BJ (cell line): ENCODE measurements around the gene ESM1. TPM values are rescaled to one million over a fixed set of nuclear protein-coding genes. Genes with fewer than 3 reads are reported as not detected.
"Not testable (repeated sequence)": the region's sequence is repeated elsewhere in the genome, so short reads cannot be mapped to it uniquely, and the experiment has no call there.

ENCODE experiments used
- CTCF ChIA-PET: fragments of 350-600 bp; formaldehyde crosslinking; extraction: SDS; loops from one replicate; lab custom pipeline; 2021; ENCODE audit warnings: antibody characterized with exemption, inconsistent platforms; lab: Yijun Ruan, JAX
- POLR2A ChIA-PET: fragments of 300-600 bp; sonication (Branson Sonifier 250); formaldehyde crosslinking; extraction: SDS; loops from one replicate; lab custom pipeline; 2021; ENCODE audit warnings: antibody characterized with exemption; lab: Charles Lee
- DNase-seq: peaks from one replicate; pipeline ENCODE4 v3.0.0-alpha.2; 2011; ENCODE audit warnings: low read depth
- H3K27me3 ChIP-seq: 2 replicates; pipeline ENCODE4 v1.6.0; 2011; ENCODE audit warnings: low read length; ENCODE audit not compliant: control insufficient read depth, insufficient read depth
- H3K36me3 ChIP-seq: 2 replicates; pipeline ENCODE4 v1.5.1; 2011; ENCODE audit warnings: low read length; ENCODE audit not compliant: control insufficient read depth, insufficient read depth
- H3K4me3 ChIP-seq: 2 replicates; pipeline ENCODE4 v1.5.1; 2011; ENCODE audit warnings: low read depth, mild to moderate bottlenecking, control low read depth, low read length
- polyA plus RNA-seq: library from polyadenylated mRNA; depleted of rRNA; stranded (reverse); fragments of >200 nt; gene quantifications from 2 replicates; pipeline ENCODE4 v1.2.3, GENCODE V29; 2011
- TF ChIP-seq, protein P1 (sequence below): IDR thresholded peaks from 2 replicates; pipeline ENCODE4 v1.5.1; 2011; ENCODE audit warnings: low read depth, mild to moderate bottlenecking, control low read depth, inconsistent platforms, low read length, moderate library complexity; ENCODE audit not compliant: insufficient read depth

Gene ESM1
- polyA plus RNA-seq, 1 experiment: 2.4 TPM

DNA sequence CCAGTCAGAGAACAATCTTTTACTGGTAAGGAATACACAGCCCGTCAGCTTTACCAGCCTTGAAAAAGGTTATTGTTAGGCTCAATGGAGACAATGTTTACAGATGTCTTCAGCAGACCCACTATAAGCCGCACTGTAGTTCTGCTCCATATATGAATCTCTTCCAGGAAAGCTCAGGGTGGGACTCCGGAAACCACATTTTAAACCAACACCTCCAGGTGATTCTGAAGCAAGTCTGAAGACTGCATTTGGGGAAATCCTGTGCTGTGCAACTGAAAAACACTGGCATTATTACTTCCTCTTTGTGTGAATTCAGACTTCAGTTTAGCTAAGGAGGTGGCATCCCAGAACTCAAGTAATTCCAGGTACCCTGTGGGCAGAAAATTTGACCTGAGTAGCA is 42.2 kb upstream of the ESM1 start:
- TF ChIP-seq, protein P1, sequence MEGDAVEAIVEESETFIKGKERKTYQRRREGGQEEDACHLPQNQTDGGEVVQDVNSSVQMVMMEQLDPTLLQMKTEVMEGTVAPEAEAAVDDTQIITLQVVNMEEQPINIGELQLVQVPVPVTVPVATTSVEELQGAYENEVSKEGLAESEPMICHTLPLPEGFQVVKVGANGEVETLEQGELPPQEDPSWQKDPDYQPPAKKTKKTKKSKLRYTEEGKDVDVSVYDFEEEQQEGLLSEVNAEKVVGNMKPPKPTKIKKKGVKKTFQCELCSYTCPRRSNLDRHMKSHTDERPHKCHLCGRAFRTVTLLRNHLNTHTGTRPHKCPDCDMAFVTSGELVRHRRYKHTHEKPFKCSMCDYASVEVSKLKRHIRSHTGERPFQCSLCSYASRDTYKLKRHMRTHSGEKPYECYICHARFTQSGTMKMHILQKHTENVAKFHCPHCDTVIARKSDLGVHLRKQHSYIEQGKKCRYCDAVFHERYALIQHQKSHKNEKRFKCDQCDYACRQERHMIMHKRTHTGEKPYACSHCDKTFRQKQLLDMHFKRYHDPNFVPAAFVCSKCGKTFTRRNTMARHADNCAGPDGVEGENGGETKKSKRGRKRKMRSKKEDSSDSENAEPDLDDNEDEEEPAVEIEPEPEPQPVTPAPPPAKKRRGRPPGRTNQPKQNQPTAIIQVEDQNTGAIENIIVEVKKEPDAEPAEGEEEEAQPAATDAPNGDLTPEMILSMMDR: no peak
- Histone ChIP-seq H3K27me3 (no peaks in the 10 kb centered on the region), H3K4me3 (no peak overlapping the region), H3K36me3 (no peaks in the 10 kb centered on the region)
- DNase-seq: no peak
- ChIA-PET CTCF (interaction anchor here (0.5 kb wide), 2 partner anchors 47 to 132 kb away, joined by 3 read pairs; no protein-coding TSS in a partner anchor), POLR2A (no interaction called here)

DNA sequence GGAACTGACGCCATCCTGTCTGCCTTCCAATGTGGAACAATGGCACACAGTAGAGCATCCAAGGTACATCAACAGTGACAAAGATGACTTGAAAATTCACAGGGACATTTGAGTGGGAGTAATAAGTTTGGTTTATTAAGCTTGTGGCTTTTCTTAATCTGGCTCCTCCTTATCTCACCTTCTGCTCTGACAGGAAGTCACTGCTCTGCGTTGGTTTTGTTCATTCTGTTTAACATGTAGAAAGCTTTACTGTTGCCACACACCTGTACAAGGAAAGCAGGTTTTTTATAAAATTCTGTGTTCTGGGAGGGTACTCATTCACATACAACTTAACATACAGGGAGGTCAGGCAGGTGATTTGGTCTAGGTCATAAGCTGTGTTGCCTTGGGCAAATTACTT is 37.1 kb upstream of the ESM1 start:
- CTCF ChIA-PET: interaction anchor here (1.5 kb wide), 1 partner anchor 12 kb away, joined by 3 read pairs; no protein-coding TSS in a partner anchor
- no peak overlapping the region for H3K4me3 ChIP-seq
- H3K27me3 ChIP-seq: no peaks in the 10 kb centered on the region
- no peak for DNase-seq
- TF ChIP-seq, protein P1: no peak
- no peaks in the 10 kb centered on the region for H3K36me3 ChIP-seq
- POLR2A ChIA-PET: interaction anchor here (0.5 kb wide), 1 partner anchor 712 kb away, joined by 8 read pairs; the partner anchor contains the start of gene ARL15

- ChIA-PET POLR2A (no interaction called here), CTCF (interaction anchor here (1.3 to 1.5 kb wide), 2 partner anchors 11 to 78 kb away, joined by 3 to 5 read pairs; no protein-coding TSS in a partner anchor)
- Histone ChIP-seq H3K4me3 (no peak overlapping the region), H3K36me3 (no peaks in the 10 kb centered on the region), H3K27me3 (no peaks in the 10 kb centered on the region)
- DNase-seq: no peak
- TF ChIP-seq, protein P1: no peak
Measured at GRCh38 chr5:55021821-55022220, 36.4 kb upstream of the ESM1 start.

DNA sequence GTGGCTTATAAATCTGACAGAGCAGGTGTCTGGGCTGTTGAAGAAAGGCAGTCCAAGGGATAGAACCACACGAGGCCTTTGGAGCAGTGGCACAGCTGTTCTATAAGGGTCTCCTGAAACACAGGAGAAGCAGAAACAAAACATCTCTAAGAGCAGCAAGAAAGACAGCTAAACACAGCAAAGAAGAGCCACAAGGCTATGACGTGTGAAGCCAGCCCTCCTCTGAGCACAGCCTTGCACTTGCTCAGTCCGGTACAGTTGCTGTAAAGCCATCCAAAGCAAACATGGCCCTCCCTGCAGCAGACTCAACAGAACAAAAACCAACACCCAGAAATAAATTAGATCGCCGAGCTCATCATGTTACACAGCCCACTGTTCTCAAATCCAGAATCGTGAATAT is 36.0 kb upstream of the ESM1 start:
- Histone ChIP-seq H3K27me3 (no peaks in the 10 kb centered on the region), H3K4me3 (no peak overlapping the region), H3K36me3 (no peaks in the 10 kb centered on the region)
- ChIA-PET CTCF (interaction anchor here (1.3 to 1.5 kb wide), 2 partner anchors 11 to 77 kb away, joined by 3 to 5 read pairs; no protein-coding TSS in a partner anchor), POLR2A (no interaction called here)
- TF ChIP-seq, protein P1: no peak
- no peak for DNase-seq

- CTCF ChIA-PET: interaction anchor here (0.6 to 1.4 kb wide), 3 partner anchors 12 to 129 kb away, joined by 3 read pairs; partner anchors contain the start of gene ESM1
- POLR2A ChIA-PET: not testable (repeated sequence)
Measured at GRCh38 chr5:55010149-55010548, 24.8 kb upstream of the ESM1 start.

DNA sequence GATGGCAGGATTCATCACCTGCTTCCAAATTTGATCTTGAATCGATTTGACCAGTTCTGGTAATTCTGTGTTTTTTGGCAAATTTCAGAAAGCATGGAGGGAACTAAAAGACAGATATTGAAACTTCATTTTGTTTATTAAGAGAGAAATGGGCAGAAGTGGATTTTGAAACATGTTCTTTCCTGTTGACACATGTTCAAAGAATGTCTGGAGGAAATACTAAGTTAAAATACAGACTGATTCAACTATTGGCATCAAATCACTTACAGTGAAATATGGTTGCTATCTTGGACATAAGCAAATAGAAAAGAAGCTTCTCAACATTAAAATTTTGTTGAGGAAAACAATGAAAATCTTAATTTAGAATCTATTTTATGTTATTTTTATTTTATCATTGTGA is 19.3 kb upstream of the ESM1 start:
- ChIA-PET POLR2A (no interaction called here), CTCF (no interaction called here)
- Histone ChIP-seq H3K4me3 (no peak overlapping the region), H3K27me3 (no peaks in the 10 kb centered on the region), H3K36me3 (no peaks in the 10 kb centered on the region)
- TF ChIP-seq, protein P1: no peak
- DNase-seq: no peak

More at GRCh38 chr5:55010149-55010548, 24.8 kb upstream of the ESM1 start:
- not testable (repeated sequence) for H3K36me3 ChIP-seq, H3K27me3 ChIP-seq, DNase-seq, H3K4me3 ChIP-seq
